ENCODE data around the gene GPR153.

GPR153 gene

DNA sequence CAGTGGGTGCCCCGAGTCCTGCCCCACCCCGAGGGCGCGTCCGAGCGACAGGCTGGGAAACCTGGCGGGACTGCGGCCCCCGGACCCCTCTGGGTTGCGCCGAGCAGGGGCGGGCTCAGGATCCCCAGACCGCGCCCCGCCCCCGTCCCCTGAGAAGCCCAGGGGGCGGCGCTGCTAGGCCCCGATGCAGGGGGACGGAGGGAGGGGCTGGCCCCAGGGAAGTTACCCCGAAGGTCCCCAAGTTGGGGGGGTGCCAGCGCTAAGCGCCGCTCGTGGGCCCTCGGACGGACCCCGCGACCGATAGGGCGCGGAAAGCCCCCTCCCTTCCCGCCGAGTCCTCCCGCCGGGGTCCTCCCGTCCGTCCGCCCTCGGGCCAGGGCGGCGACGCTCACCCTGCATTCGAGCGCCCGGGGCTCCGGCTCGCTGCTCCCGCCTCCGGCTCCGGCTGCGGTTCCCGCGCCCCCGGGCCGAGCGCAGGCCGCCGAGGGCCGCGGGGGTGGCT, 414 bp downstream of the GPR153 start:
- no peak for DNase-seq (ENCODE audit: low read depth)
- TF ChIP-seq, protein P1, sequence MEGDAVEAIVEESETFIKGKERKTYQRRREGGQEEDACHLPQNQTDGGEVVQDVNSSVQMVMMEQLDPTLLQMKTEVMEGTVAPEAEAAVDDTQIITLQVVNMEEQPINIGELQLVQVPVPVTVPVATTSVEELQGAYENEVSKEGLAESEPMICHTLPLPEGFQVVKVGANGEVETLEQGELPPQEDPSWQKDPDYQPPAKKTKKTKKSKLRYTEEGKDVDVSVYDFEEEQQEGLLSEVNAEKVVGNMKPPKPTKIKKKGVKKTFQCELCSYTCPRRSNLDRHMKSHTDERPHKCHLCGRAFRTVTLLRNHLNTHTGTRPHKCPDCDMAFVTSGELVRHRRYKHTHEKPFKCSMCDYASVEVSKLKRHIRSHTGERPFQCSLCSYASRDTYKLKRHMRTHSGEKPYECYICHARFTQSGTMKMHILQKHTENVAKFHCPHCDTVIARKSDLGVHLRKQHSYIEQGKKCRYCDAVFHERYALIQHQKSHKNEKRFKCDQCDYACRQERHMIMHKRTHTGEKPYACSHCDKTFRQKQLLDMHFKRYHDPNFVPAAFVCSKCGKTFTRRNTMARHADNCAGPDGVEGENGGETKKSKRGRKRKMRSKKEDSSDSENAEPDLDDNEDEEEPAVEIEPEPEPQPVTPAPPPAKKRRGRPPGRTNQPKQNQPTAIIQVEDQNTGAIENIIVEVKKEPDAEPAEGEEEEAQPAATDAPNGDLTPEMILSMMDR (IDR thresholded peaks at IDR 0.05; ENCODE audit: low read depth, low read length, missing control alignments) = no peak
- H3K4me3 ChIP-seq (ENCODE audit: low read depth, low read length) = peak overlapping the region; percentile 51
- in situ Hi-C loops (cut with HindIII; ENCODE audit: low sequenced_read_pairs) = loop anchor here (5.0 kb wide), 1 partner anchor 72 kb away; no protein-coding TSS in a partner anchor

DNA sequence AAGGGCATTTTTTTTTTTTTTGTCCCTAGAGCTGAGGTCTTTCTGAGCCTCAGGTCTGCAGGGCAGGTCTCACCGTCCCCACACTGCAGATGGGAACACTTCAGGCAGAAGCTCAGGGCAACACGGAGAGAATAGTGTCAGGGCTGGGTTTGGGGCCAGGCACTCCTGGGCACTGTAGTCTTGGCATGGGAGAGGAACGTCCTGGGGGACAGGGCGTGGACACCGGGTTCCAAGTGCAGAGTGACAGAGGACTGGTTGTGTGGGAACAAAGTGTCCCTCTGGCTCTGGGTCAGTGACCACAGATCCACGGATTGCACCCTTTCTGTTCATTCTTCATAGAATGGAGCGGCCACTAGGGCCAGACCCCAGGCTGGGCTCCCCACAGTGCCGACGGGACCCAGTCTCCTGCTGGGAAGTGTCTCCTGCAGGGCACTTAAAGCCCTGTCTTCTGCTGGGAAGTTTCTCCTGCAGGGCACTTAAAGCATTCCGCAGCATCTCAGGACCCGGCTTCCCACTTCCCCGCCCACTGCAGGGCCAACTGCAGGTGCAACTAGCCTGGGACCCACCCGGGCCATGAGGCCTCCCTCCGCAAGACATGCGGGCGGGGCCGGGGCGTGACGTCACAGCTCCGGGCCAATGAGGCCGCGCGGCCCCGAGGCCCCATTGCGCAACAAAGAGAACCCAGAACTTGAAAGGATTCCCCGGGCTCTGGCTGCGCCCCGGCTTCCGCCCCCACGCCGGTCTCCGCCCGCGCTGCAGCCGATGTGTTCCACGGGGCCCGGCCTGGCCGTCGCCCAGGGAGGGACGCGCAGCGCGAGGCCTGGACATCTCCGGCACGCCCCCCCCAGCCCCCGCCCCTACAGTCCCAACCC, 1.2 kb downstream of the GPR153 start:
- TF ChIP-seq, protein P1 (IDR thresholded peaks at IDR 0.05; ENCODE audit: low read depth, low read length, missing control alignments) = no peak
- H3K4me3 ChIP-seq (ENCODE audit: low read depth, low read length) = peak overlapping the region; percentile 51
- DNase-seq (ENCODE audit: low read depth) = no peak
- in situ Hi-C loops (cut with HindIII; ENCODE audit: low sequenced_read_pairs) = loop anchor here (5.0 kb wide), 1 partner anchor 73 kb away; no protein-coding TSS in a partner anchor

DNA sequence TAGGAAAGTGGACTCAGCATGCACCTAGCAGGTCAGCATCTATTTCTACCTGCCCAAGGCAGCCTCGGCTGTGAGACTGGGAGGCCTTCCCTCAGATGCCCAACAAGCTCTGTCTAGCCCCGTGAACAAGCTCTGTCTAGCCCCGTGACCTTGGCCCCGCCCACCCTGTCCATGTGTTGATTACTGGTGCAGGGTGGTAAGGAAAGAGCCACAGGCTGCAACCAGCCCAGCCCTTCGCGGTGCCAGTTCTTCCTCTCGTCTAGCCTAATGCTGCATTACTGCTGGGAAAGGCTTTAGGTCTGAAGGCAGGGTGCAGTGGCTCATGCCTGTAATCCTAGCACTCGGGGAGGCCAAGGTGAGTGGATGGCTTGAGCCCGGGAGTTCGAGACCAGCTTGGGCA, 2.2 kb downstream of the GPR153 start:
- no peak overlapping the region for H3K4me3 ChIP-seq (ENCODE audit: low read depth, low read length)
- TF ChIP-seq, protein P1 (IDR thresholded peaks at IDR 0.05; ENCODE audit: low read depth, low read length, missing control alignments) = no peak
- no peak for DNase-seq (ENCODE audit: low read depth)
- in situ Hi-C loops (cut with HindIII; ENCODE audit: low sequenced_read_pairs) = no loop called here

DNA sequence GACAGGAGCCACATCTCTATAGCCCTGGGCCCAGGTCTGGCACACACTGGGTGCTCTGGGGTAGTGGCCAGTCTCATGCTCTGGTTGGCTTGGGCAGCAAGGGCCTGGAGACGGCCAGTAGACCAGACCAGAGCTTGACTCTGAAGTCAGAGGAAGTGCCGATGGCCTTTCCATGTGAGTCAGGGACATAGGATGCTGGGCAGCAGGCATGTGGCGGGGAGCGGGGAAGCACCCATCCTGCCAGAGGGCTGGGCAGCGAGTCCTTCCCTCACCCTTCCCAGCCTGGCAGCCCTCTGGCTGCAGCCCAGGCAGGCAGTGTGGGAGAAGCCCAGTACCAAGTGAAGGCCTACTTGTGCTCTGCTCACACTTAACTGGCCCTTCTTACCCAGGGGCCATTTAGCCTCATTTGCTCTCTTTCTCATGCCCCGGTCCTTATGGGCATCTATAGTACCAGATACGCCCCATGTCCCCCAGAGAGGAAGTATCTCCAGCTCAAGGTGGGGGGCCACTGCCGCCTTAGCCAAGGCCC, 3.3 kb downstream of the GPR153 start:
- TF ChIP-seq, protein P1 (IDR thresholded peaks at IDR 0.05; ENCODE audit: low read depth, low read length, missing control alignments) = no peak
- no peak overlapping the region for H3K4me3 ChIP-seq (ENCODE audit: low read depth, low read length)
- in situ Hi-C loops (cut with HindIII; ENCODE audit: low sequenced_read_pairs) = no loop called here
- DNase-seq (ENCODE audit: low read depth) = no peak

DNA sequence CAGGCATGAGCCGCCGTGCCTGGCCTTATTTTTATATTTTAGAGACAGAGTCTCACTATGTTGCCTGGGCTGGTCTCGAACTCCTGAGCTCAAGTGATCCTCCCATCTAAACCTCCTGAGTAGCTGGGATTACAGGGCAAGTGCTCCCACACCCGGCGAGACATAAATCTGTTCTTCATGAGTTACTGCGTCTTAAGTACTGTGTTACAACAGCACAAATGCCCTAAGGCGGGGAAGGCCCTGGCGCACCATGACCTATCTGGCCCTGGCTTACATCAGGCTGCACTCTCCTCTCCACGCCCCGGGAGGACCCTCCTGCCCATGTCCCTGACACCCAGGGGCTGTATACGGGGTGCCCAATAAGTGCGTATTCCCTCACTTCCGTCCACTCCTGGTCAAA, 4.3 kb downstream of the GPR153 start:
- in situ Hi-C loops (cut with HindIII; ENCODE audit: low sequenced_read_pairs) = no loop called here
- TF ChIP-seq, protein P1 (IDR thresholded peaks at IDR 0.05; ENCODE audit: low read depth, low read length, missing control alignments) = no peak
- no peak overlapping the region for H3K4me3 ChIP-seq (ENCODE audit: low read depth, low read length)
- no peak for DNase-seq (ENCODE audit: low read depth)

DNA sequence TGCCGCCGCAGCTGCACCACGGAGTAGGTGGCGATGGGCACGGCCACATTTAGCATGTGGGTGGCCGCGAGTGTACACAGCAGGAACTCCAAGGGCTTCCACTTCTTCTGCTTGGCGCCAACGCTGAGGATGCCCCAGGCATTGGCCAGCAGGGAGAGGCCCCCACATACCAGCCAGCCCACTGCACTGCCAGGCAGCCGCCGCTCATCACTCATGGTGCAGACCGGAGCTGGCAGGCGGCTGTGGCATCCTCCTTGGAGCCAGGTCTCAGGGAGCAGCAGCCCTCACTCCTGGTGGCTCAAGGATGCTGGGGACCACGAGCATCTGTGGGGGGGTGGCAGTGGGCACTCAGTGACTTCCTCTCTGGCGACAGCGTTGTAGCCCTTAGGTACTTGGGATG, 6.2 kb downstream of the GPR153 start:
- no peak for DNase-seq (ENCODE audit: low read depth)
- in situ Hi-C loops (cut with HindIII; ENCODE audit: low sequenced_read_pairs) = no loop called here
- no peak overlapping the region for H3K4me3 ChIP-seq (ENCODE audit: low read depth, low read length)
- TF ChIP-seq, protein P1 (IDR thresholded peaks at IDR 0.05; ENCODE audit: low read depth, low read length, missing control alignments) = no peak
